ENCODE data around the gene KLHL8.
"Not testable (repeated sequence)": the region's sequence is repeated elsewhere in the genome, so short reads cannot be mapped to it uniquely, and the experiment has no call there.

Gene KLHL8

GRCh38 chr4:87228262-87228860, 7.9 kb upstream of the KLHL8 start:
- no peak for DNase-seq (ENCODE audit: low read depth in 2 of 2)

- no peak for DNase-seq (ENCODE audit: low read depth in 2 of 2)
Measured at GRCh38 chr4:87227751-87228151, 7.3 kb upstream of the KLHL8 start.

- no peak for DNase-seq (ENCODE audit: low read depth in 2 of 2)
Measured at GRCh38 chr4:87225936-87226335, 5.5 kb upstream of the KLHL8 start.

GRCh38 chr4:87224141-87224923, 3.9 kb upstream of the KLHL8 start:
- DNase-seq (ENCODE audit: low read depth in 2 of 2), result no peak

- DNase-seq (ENCODE audit: low read depth in 2 of 2), result peak; percentile 10 to 23
Measured at GRCh38 chr4:87219632-87220093, 755 bp downstream of the KLHL8 start.

- not testable (repeated sequence) for DNase-seq (ENCODE audit: low read depth in 2 of 2)
Measured at GRCh38 chr4:87217235-87217763, 3.1 kb downstream of the KLHL8 start.

GRCh38 chr4:87216469-87216868, 3.9 kb downstream of the KLHL8 start:
- DNase-seq (ENCODE audit: low read depth in 2 of 2), result no peak

- DNase-seq (ENCODE audit: low read depth in 2 of 2), result no peak
Measured at GRCh38 chr4:87213421-87214075, 6.9 kb downstream of the KLHL8 start.

- DNase-seq (ENCODE audit: low read depth in 2 of 2), result no peak
Measured at GRCh38 chr4:87211249-87211952, 9.0 kb downstream of the KLHL8 start.

- DNase-seq (ENCODE audit: low read depth in 2 of 2), result no peak
Measured at GRCh38 chr4:87209696-87210095, 10.7 kb downstream of the KLHL8 start.

- DNase-seq (ENCODE audit: low read depth in 2 of 2), result no peak
Measured at GRCh38 chr4:87209182-87209581, 11.2 kb downstream of the KLHL8 start.

- DNase-seq (ENCODE audit: low read depth in 2 of 2), result no peak
Measured at GRCh38 chr4:87204559-87204958, 15.9 kb downstream of the KLHL8 start.

GRCh38 chr4:87196927-87197326, 23.5 kb downstream of the KLHL8 start:
- no peak for DNase-seq (ENCODE audit: low read depth in 2 of 2)

GRCh38 chr4:87196146-87196545, 24.3 kb downstream of the KLHL8 start:
- DNase-seq (ENCODE audit: low read depth in 2 of 2), result no peak

- no peak for DNase-seq (ENCODE audit: low read depth in 2 of 2)
Measured at GRCh38 chr4:87193958-87194675, 26.3 kb downstream of the KLHL8 start.

- DNase-seq (ENCODE audit: low read depth in 2 of 2), result no peak
Measured at GRCh38 chr4:87192145-87192919, 28.1 kb downstream of the KLHL8 start.

- DNase-seq (ENCODE audit: low read depth in 2 of 2), result no peak
Measured at GRCh38 chr4:87188932-87189331, 31.5 kb downstream of the KLHL8 start.

GRCh38 chr4:87188048-87188447, 32.4 kb downstream of the KLHL8 start:
- no peak for DNase-seq (ENCODE audit: low read depth in 2 of 2)

GRCh38 chr4:87185146-87185870, 35.1 kb downstream of the KLHL8 start:
- no peak for DNase-seq (ENCODE audit: low read depth in 2 of 2)

GRCh38 chr4:87180767-87181166, 39.7 kb downstream of the KLHL8 start:
- no peak for DNase-seq (ENCODE audit: low read depth in 2 of 2)

All from stimulated activated CD4-positive, alpha-beta T cell treated with anti-CD3 and anti-CD28 coated beads, Interleukin-12 subunit alpha, Interleukin-12 subunit beta, amount 100 ng/mL, for 24 hours (primary cell).